ENCODE measurements around the gene SULT2B1. TPM values are rescaled to one million over a fixed set of nuclear protein-coding genes. Genes with fewer than 3 reads are reported as not detected.

Gene SULT2B1
- total RNA-seq, 2 donors from 2014 or later = 1.0 TPM; not detected in 1

DNA sequence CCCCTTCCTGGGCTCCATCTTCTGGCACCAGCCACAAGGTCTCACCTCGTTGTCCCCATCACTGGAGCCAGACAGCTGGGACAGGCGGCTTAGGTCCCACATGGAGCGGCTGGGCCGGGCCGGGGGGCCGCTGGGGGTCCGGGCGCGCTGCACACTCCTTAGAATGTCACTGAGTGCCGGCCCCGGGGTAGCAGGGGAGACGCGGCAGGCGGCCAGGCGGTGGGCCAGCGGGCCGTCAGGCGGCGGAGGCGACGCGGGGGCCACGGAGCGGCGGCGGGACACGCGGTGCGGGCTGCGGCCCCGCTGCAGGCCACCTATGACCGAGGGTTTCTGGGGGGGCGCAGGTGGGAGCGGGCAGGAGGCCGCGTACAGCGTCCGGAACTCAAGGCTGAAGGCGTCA is 51.5 kb downstream of the SULT2B1 start:
- DNase-seq (no peak), ATAC-seq (no peak)
- H3K9me3 ChIP-seq = no peaks in the 10 kb centered on the region
- 86 to 95% methylated on average over 11 to 31 of the region's 39 CpGs for WGBS, 2 donors
- H3K4me3 ChIP-seq = no peak overlapping the region
- TF ChIP-seq CTCF (IDR thresholded peaks at IDR 0.05) (no peak), POLR2A (IDR thresholded peaks at IDR 0.05) (no peak)
- intact Hi-C loops (cut with DNase I) = no loop called here
- H3K27ac ChIP-seq = no peak overlapping the region
- no peaks in the 10 kb centered on the region for H3K27me3 ChIP-seq
- no peaks in the 10 kb centered on the region for H3K4me1 ChIP-seq
- H3K36me3 ChIP-seq (replicated peaks in 1 of 2; ENCODE audit: insufficient read depth in 1 of 2, low read depth in 2 of 2) = no peaks in the 10 kb centered on the region

DNA sequence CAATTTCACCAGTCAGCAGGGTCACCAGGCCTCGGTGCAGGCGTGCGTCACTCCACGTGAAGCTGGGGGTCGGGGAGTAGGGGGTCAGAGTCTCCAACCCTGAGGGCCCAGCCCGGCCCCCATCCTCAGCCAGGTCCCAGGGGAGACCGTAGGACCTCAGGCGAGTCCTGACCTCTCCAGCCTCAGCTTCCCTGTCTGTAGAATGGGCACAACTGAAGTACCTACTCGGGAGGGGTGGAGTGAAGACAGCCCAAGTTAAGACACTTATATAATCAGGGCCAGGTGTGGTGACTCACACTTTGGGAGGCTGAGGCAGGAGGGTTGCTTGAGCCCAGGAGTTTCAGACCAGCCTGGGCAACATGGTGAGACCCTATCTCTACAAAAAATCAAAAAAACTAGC is 51.9 kb downstream of the SULT2B1 start:
- Histone ChIP-seq H3K36me3 (replicated peaks in 1 of 2; ENCODE audit: insufficient read depth in 1 of 2, low read depth in 2 of 2) (no peaks in the 10 kb centered on the region), H3K4me3 (no peak overlapping the region), H3K27me3 (no peaks in the 10 kb centered on the region), H3K27ac (no peak overlapping the region), H3K9me3 (no peaks in the 10 kb centered on the region), H3K4me1 (no peaks in the 10 kb centered on the region)
- ATAC-seq (no peak), DNase-seq (no peak)
- intact Hi-C loops (cut with DNase I) = no loop called here
- WGBS, 2 donors = 79 to 85% methylated on average over 3 to 7 of the region's 9 CpGs
- TF ChIP-seq CTCF (IDR thresholded peaks at IDR 0.05) = no peak

DNA sequence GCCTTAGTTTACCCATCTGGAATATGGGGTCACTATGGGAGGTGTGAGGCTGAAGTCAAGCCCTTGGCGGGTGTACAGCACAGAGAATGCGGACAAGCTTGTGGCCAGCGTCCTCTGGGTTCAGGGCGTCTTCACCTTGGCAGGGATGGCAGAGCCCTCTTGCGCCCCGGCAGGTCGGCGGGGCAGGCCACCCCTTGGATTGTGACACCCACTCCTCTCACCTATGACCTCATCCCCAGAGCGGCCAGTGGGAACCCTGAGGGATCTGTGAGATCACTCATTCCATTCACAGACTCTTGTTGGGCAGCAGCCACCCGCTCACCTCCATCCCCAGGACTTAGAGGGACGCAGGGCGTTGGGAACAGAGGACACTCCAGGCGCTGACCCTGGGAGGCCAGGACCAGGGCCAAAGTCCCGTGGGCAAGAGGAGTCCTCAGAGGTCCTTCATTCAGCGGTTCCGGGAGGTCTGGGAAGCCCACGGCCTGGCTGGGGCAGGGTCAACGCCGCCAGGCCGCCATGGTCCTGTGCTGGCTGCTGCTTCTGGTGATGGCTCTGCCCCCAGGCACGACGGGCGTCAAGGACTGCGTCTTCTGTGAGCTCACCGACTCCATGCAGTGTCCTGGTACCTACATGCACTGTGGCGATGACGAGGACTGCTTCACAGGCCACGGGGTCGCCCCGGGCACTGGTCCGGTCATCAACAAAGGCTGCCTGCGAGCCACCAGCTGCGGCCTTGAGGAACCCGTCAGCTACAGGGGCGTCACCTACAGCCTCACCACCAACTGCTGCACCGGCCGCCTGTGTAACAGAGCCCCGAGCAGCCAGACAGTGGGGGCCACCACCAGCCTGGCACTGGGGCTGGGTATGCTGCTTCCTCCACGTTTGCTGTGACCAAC is 54.7 kb downstream of the SULT2B1 start, which contains the start of gene SPACA4:
SPACA4 (plus strand) TSS at position 280 of the 896 bp plus-strand sequence; CDS start at position 517, 237 bp downstream.
- no peaks in the 10 kb centered on the region for H3K27me3 ChIP-seq
- no peaks in the 10 kb centered on the region for H3K36me3 ChIP-seq (replicated peaks in 1 of 2; ENCODE audit: insufficient read depth in 1 of 2, low read depth in 2 of 2)
- DNase-seq (no peak), ATAC-seq (no peak)
- TF ChIP-seq POLR2A (IDR thresholded peaks at IDR 0.05) (no peak), CTCF (IDR thresholded peaks at IDR 0.05) (no peak)
- no peak within 1 kb of the TSS for H3K27ac ChIP-seq
- no peaks in the 10 kb centered on the region for H3K4me1 ChIP-seq
- H3K4me3 ChIP-seq = no peak within 1 kb of the TSS
- 80 to 94% methylated on average over 7 to 35 of the region's 39 CpGs for WGBS, 2 donors
- H3K9me3 ChIP-seq = no peaks in the 10 kb centered on the region
- intact Hi-C loops (cut with DNase I) = no loop called here

DNA sequence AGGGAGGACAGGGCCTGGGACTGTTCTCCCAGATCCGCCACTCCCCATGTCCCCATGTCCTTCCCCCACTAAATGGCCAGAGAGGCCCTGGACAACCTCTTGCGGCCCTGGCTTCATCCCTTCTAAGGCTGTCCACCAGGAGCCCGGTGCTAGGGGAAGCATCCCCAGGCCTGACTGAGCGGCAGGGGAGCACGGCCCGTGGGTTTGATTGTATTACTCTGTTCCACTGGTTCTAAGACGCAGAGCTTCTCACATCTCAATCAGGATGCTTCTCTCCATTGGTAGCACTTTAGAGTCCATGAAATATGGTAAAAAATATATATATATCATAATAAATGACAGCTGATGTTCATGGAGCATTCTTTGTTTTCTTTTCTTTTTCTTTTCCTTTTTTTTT is 55.4 kb downstream of the SULT2B1 start:
- no peaks in the 10 kb centered on the region for H3K36me3 ChIP-seq (replicated peaks in 1 of 2; ENCODE audit: insufficient read depth in 1 of 2, low read depth in 2 of 2)
- intact Hi-C loops (cut with DNase I) = no loop called here
- DNase-seq (no peak), ATAC-seq (no peak)
- no peak overlapping the region for H3K27ac ChIP-seq
- no peaks in the 10 kb centered on the region for H3K27me3 ChIP-seq
- TF ChIP-seq CTCF (IDR thresholded peaks at IDR 0.05) = no peak
- no peak for TF ChIP-seq POLR2A (IDR thresholded peaks at IDR 0.05)
- H3K9me3 ChIP-seq = no peaks in the 10 kb centered on the region
- H3K4me3 ChIP-seq = no peak overlapping the region
- 74 to 83% methylated on average over 6 to 7 of the region's 7 CpGs for WGBS, 2 donors
- H3K4me1 ChIP-seq = no peaks in the 10 kb centered on the region

Measured in body of pancreas (tissue), 4 donors.